CD8-positive, alpha-beta memory T cell (primary cell): ENCODE results near the gene TGM2. TPM values are rescaled to one million over a fixed set of nuclear protein-coding genes. Genes with fewer than 3 reads are reported as not detected.
A peak's percentile ranks its signal among the peaks of the same experiment; 100 is the strongest.

Experiments
- CTCF ChIA-PET: fragments of 350-600 bp; sonication (Branson Sonifier 250); formaldehyde crosslinking; loops from one replicate; lab custom pipeline; 2021; ENCODE audit warnings: antibody characterized with exemption; lab: Charles Lee
- POLR2A ChIA-PET: fragments of 350-600 bp; sonication (Branson Sonifier 250); formaldehyde crosslinking; loops from one replicate; lab custom pipeline; 2021; ENCODE audit warnings: antibody characterized with exemption; lab: Charles Lee
- DNase-seq, 5 donors: peaks; one replicate each; pipeline versions ENCODE4 v3.0.0 to v3.0.0-alpha.2; 2020 to 2022; ENCODE audit warnings: mixed read lengths in 1 of 5
- H3K27ac ChIP-seq: one replicate; pipeline ENCODE4 v1.7.0; 2013; ENCODE audit warnings: low read depth, mild to moderate bottlenecking, low read length, moderate library complexity
- H3K27me3 ChIP-seq: 2 replicates; pipeline ENCODE4 v1.7.0; 2013; ENCODE audit warnings: low read length, mild to moderate bottlenecking; ENCODE audit not compliant: insufficient read depth, poor library complexity, severe bottlenecking
- H3K36me3 ChIP-seq: 2 replicates; pipeline ENCODE4 v1.7.0; 2013; ENCODE audit warnings: mild to moderate bottlenecking, low read length, moderate library complexity; ENCODE audit not compliant: insufficient read depth
- H3K4me1 ChIP-seq: 2 replicates; pipeline ENCODE4 v1.7.0; 2013; ENCODE audit warnings: mild to moderate bottlenecking, low read length, moderate library complexity; ENCODE audit not compliant: insufficient read depth
- H3K4me3 ChIP-seq: 2 replicates; pipeline ENCODE4 v1.7.0; 2013; ENCODE audit warnings: mild to moderate bottlenecking, low read length
- H3K9me3 ChIP-seq: 2 replicates; pipeline ENCODE4 v1.7.0; 2013; ENCODE audit warnings: mild to moderate bottlenecking, low read length
- H3K27ac Mint-ChIP-seq, 8 donors: one replicate each; pipeline ENCODE4 v1.8.0; 2020 to 2021; ENCODE audit warnings: mixed read lengths in 8 of 8, mild to moderate bottlenecking in 6 of 8, inconsistent platforms in 3 of 8, moderate library complexity in 3 of 8
- H3K27me3 Mint-ChIP-seq, 2 donors: one replicate each; pipeline ENCODE4 v1.8.0; 2020 to 2021; ENCODE audit warnings: mixed read lengths in 2 of 2, mild to moderate bottlenecking in 1 of 2, moderate library complexity in 1 of 2
- H3K36me3 Mint-ChIP-seq, 3 donors: one replicate each; pipeline ENCODE4 v1.8.0; 2020 to 2021; ENCODE audit warnings: mixed read lengths in 3 of 3, inconsistent platforms in 1 of 3, mild to moderate bottlenecking in 1 of 3
- H3K4me1 Mint-ChIP-seq, 3 donors: one replicate each; pipeline ENCODE4 v1.8.0; 2020 to 2021; ENCODE audit warnings: mixed read lengths in 3 of 3, inconsistent platforms in 1 of 3, mild to moderate bottlenecking in 1 of 3
- H3K4me3 Mint-ChIP-seq, 7 donors: one replicate each; pipeline ENCODE4 v1.8.0; 2020 to 2021; ENCODE audit warnings: mixed read lengths in 7 of 7, mild to moderate bottlenecking in 6 of 7, moderate library complexity in 4 of 7, inconsistent platforms in 2 of 7
- H3K9me3 Mint-ChIP-seq, 5 donors: one replicate each; pipeline ENCODE4 v1.8.0; 2020 to 2022; ENCODE audit warnings: mixed read lengths in 5 of 5, mild to moderate bottlenecking in 3 of 5, moderate library complexity in 2 of 5, inconsistent platforms in 1 of 5
- polyA plus RNA-seq: library from polyadenylated mRNA; unstranded; fragments of 300-500 nt; fragmentation: Illumina TruSeq; gene quantifications from one replicate; pipeline ENCODE4 v1.2.3, GENCODE V29; 2021
- total RNA-seq, 2 experiments: library from RNA; stranded (reverse); gene quantifications; one replicate each; pipeline ENCODE4 v1.2.3, GENCODE V29; 2021

Gene TGM2
- total and polyA plus RNA-seq, 3 experiments from 2014 or later: not detected

- H3K36me3 ChIP-seq: no peaks in the 10 kb centered on the region
- H3K4me3 ChIP-seq: no peak overlapping the region
- Mint-ChIP-seq H3K4me3 (no peak overlapping the region), H3K27me3 (no peaks in the 10 kb centered on the region), H3K9me3 (no peaks in the 10 kb centered on the region), H3K36me3 (no peaks in the 10 kb centered on the region), H3K27ac (no peak overlapping the region), H3K4me1 (peaks cover 2 to 6% (median 6%) of the 10 kb centered on the region in 3 donors)
- no peak for DNase-seq
- CTCF ChIA-PET: no interaction called here
- POLR2A ChIA-PET: no interaction called here
- no peaks in the 10 kb centered on the region for H3K4me1 ChIP-seq
- no peaks in the 10 kb centered on the region for H3K9me3 ChIP-seq
- H3K27ac ChIP-seq: no peak overlapping the region
- no peaks in the 10 kb centered on the region for H3K27me3 ChIP-seq
Measured at GRCh38 chr20:38135651-38136420, 29.2 kb downstream of the TGM2 start.

GRCh38 chr20:38135271-38135650 is 29.8 kb downstream of the TGM2 start:
- H3K4me3 ChIP-seq: no peak overlapping the region
- CTCF ChIA-PET: no interaction called here
- no peaks in the 10 kb centered on the region for H3K4me1 ChIP-seq
- H3K9me3 ChIP-seq: no peaks in the 10 kb centered on the region
- Mint-ChIP-seq H3K36me3 (no peaks in the 10 kb centered on the region), H3K27me3 (no peaks in the 10 kb centered on the region), H3K4me1 (peaks cover 2 to 6% (median 6%) of the 10 kb centered on the region in 3 donors), H3K9me3 (no peaks in the 10 kb centered on the region), H3K27ac (no peak overlapping the region), H3K4me3 (no peak overlapping the region)
- H3K36me3 ChIP-seq: no peaks in the 10 kb centered on the region
- no peaks in the 10 kb centered on the region for H3K27me3 ChIP-seq
- POLR2A ChIA-PET: no interaction called here
- no peak for DNase-seq
- no peak overlapping the region for H3K27ac ChIP-seq

- Histone ChIP-seq H3K27ac (no peak overlapping the region), H3K27me3 (no peaks in the 10 kb centered on the region), H3K36me3 (no peaks in the 10 kb centered on the region), H3K4me1 (no peaks in the 10 kb centered on the region), H3K4me3 (no peak overlapping the region), H3K9me3 (no peaks in the 10 kb centered on the region)
- no peaks in the 10 kb centered on the region for H3K36me3 Mint-ChIP-seq
- ChIA-PET POLR2A (no interaction called here), CTCF (no interaction called here)
- H3K27ac Mint-ChIP-seq: peak overlapping the region in 1 of 8 donors; percentile 65
- no peaks in the 10 kb centered on the region for H3K9me3 Mint-ChIP-seq
- peaks cover 2 to 6% (median 6%) of the 10 kb centered on the region in 3 donors for H3K4me1 Mint-ChIP-seq
- no peaks in the 10 kb centered on the region for H3K27me3 Mint-ChIP-seq
- H3K4me3 Mint-ChIP-seq: no peak overlapping the region
- no peak for DNase-seq
Measured at GRCh38 chr20:38134427-38135270, 30.4 kb downstream of the TGM2 start.

GRCh38 chr20:38133680-38134426 is 31.2 kb downstream of the TGM2 start:
- H3K4me3 Mint-ChIP-seq: no peak overlapping the region
- ChIA-PET CTCF (no interaction called here), POLR2A (no interaction called here)
- no peak overlapping the region for H3K4me3 ChIP-seq
- H3K9me3 ChIP-seq: no peaks in the 10 kb centered on the region
- no peaks in the 10 kb centered on the region for H3K36me3 Mint-ChIP-seq
- H3K27me3 ChIP-seq: no peaks in the 10 kb centered on the region
- no peak for DNase-seq
- no peaks in the 10 kb centered on the region for H3K4me1 ChIP-seq
- H3K36me3 ChIP-seq: no peaks in the 10 kb centered on the region
- peaks cover 2 to 6% (median 6%) of the 10 kb centered on the region in 3 donors for H3K4me1 Mint-ChIP-seq
- H3K27ac ChIP-seq: no peak overlapping the region
- no peak overlapping the region for H3K27ac Mint-ChIP-seq
- no peaks in the 10 kb centered on the region for H3K27me3 Mint-ChIP-seq
- no peaks in the 10 kb centered on the region for H3K9me3 Mint-ChIP-seq

GRCh38 chr20:38132910-38133501 is 32.1 kb downstream of the TGM2 start:
- Histone ChIP-seq H3K4me1 (no peaks in the 10 kb centered on the region), H3K27me3 (no peaks in the 10 kb centered on the region), H3K36me3 (no peaks in the 10 kb centered on the region), H3K4me3 (no peak overlapping the region), H3K9me3 (no peaks in the 10 kb centered on the region), H3K27ac (no peak overlapping the region)
- H3K36me3 Mint-ChIP-seq: no peaks in the 10 kb centered on the region
- no peak for DNase-seq
- H3K9me3 Mint-ChIP-seq: no peaks in the 10 kb centered on the region
- H3K27me3 Mint-ChIP-seq: no peaks in the 10 kb centered on the region
- POLR2A ChIA-PET: no interaction called here
- no peak overlapping the region for H3K27ac Mint-ChIP-seq
- CTCF ChIA-PET: no interaction called here
- no peak overlapping the region for H3K4me3 Mint-ChIP-seq
- H3K4me1 Mint-ChIP-seq: peaks cover 2 to 6% (median 6%) of the 10 kb centered on the region in 3 donors

- no peaks in the 10 kb centered on the region for H3K27me3 Mint-ChIP-seq
- H3K36me3 Mint-ChIP-seq: no peaks in the 10 kb centered on the region
- ChIA-PET CTCF (no interaction called here), POLR2A (no interaction called here)
- no peaks in the 10 kb centered on the region for H3K9me3 ChIP-seq
- no peak overlapping the region for H3K4me3 ChIP-seq
- H3K4me3 Mint-ChIP-seq: no peak overlapping the region
- H3K4me1 ChIP-seq: no peaks in the 10 kb centered on the region
- no peak overlapping the region for H3K27ac Mint-ChIP-seq
- no peaks in the 10 kb centered on the region for H3K27me3 ChIP-seq
- no peak for DNase-seq
- no peaks in the 10 kb centered on the region for H3K36me3 ChIP-seq
- no peaks in the 10 kb centered on the region for H3K9me3 Mint-ChIP-seq
- no peak overlapping the region for H3K27ac ChIP-seq
- H3K4me1 Mint-ChIP-seq: peaks cover 2 to 6% (median 6%) of the 10 kb centered on the region in 3 donors
Measured at GRCh38 chr20:38132156-38132909, 32.7 kb downstream of the TGM2 start.

- DNase-seq: no peak
- no peaks in the 10 kb centered on the region for H3K36me3 Mint-ChIP-seq
- peaks cover 2 to 6% (median 6%) of the 10 kb centered on the region in 3 donors for H3K4me1 Mint-ChIP-seq
- H3K4me1 ChIP-seq: no peaks in the 10 kb centered on the region
- H3K27ac ChIP-seq: no peak overlapping the region
- H3K27me3 ChIP-seq: no peaks in the 10 kb centered on the region
- H3K27ac Mint-ChIP-seq: no peak overlapping the region
- H3K27me3 Mint-ChIP-seq: no peaks in the 10 kb centered on the region
- H3K4me3 ChIP-seq: no peak overlapping the region
- H3K9me3 Mint-ChIP-seq: no peaks in the 10 kb centered on the region
- CTCF ChIA-PET: no interaction called here
- no peak overlapping the region for H3K4me3 Mint-ChIP-seq
- no peaks in the 10 kb centered on the region for H3K36me3 ChIP-seq
- H3K9me3 ChIP-seq: no peaks in the 10 kb centered on the region
- POLR2A ChIA-PET: no interaction called here
Measured at GRCh38 chr20:38131588-38132121, 33.4 kb downstream of the TGM2 start.
